BLaER1 (cell line): ENCODE results near the gene GFER.

Source experiments
- H3K27ac ChIP-seq: shearing (Covaris generic); formaldehyde crosslinking; 2 replicates; pipeline ENCODE4 v1.8.1; 2022
- H3K27me3 ChIP-seq: shearing (Covaris generic); formaldehyde crosslinking; 2 replicates; pipeline ENCODE4 v1.8.1; 2022
- H3K36me3 ChIP-seq: shearing (Covaris generic); formaldehyde crosslinking; 2 replicates; pipeline ENCODE4 v1.8.1; 2022
- H3K4me1 ChIP-seq: shearing (Covaris generic); formaldehyde crosslinking; 2 replicates; pipeline ENCODE4 v1.8.1; 2022
- H3K4me2 ChIP-seq: shearing (Covaris generic); formaldehyde crosslinking; 2 replicates; pipeline ENCODE4 v1.8.1; 2022
- H3K4me3 ChIP-seq: shearing (Covaris generic); formaldehyde crosslinking; 2 replicates; pipeline ENCODE4 v1.8.1; 2022
- H3K9ac ChIP-seq: shearing (Covaris generic); formaldehyde crosslinking; 2 replicates; pipeline ENCODE4 v1.8.1; 2022
- H3K9me3 ChIP-seq: shearing (Covaris generic); formaldehyde crosslinking; 2 replicates; pipeline ENCODE4 v1.8.1; 2022
- H4K20me1 ChIP-seq: shearing (Covaris generic); formaldehyde crosslinking; 2 replicates; pipeline ENCODE4 v1.8.1; 2022
- Cebpa-rat ChIP-seq: shearing (Covaris generic); IDR thresholded peaks from 2 replicates; pipeline ENCODE4 v1.8.1; 2022

GFER gene

DNA sequence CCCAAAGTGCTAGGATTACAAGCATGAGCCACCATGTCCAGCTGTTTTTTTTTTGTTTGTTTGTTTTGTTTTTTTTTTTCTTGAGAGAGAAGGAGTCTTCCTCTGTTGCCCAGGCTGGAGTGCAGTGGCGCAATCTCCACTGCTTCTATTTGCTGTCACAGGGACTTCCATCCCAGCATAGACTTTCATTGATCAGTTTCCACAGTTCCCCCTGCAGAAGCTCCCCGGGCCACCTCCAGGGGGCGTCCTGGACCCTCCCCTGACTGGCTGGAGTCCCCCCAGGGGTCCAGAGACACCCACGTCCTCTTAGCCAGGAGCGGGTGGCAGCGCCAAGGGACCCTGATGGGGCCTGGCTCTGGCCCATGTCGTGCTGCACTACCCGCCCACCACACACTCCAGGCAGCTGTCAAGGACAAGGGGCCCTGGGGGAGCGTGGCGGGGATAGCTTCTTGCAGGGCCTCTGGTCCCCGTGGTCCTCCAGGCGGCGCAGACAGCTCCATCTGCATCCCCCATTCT, 32.5 kb downstream of the GFER start:
- peak overlapping the region; percentile 33; the same call in 1 of the 2 replicates for H3K4me2 ChIP-seq
- no peaks in the 10 kb centered on the region for H3K36me3 ChIP-seq
- TF ChIP-seq Cebpa-rat = no peak
- no peak overlapping the region for H3K9ac ChIP-seq
- peaks cover 36% of the 10 kb centered on the region for H3K4me1 ChIP-seq
- no peak overlapping the region for H3K4me3 ChIP-seq
- no peak overlapping the region for H3K27ac ChIP-seq
- no peaks in the 10 kb centered on the region for H3K9me3 ChIP-seq
- H3K27me3 ChIP-seq = peaks cover 38% of the 10 kb centered on the region
- H4K20me1 ChIP-seq = 0 out of 2 replicates have a peak, but pooled peaks cover 6% of the 10 kb centered on the region

DNA sequence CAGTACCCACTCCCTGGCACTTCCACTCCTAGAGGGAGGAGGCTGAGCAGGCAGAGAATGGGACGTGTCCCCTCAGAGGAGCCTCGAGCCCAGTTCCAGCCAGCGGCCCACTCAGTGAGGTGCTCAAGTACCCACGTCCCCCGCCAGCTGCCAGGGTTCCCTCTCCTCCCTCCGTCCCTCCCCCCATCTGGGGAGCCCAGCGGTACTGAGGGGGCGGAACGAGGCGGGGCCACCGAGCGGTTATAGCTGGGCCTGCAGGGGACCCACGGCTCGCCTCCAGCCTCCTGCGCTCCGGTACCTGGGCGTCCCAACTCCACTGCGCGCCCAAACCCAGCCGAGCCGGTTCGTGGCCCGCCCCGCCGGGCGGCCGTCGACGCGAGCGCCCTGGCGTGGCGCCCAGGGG, 35.5 kb downstream of the GFER start, which contains the start of gene NPW:
Gene NPW (plus strand): TSS at position 268 of the 403 bp plus-strand sequence.
- Histone ChIP-seq H3K4me3 (peak within 1 kb of the TSS; percentile 60), H3K27ac (peak within 1 kb of the TSS; percentile 61; the same call in 1 of the 2 replicates), H3K27me3 (peaks cover 45% of the 10 kb centered on the region), H3K9ac (peak within 1 kb of the TSS; percentile 66), H4K20me1 (0 out of 2 replicates have a peak, but pooled peaks cover 6% of the 10 kb centered on the region), H3K4me1 (peaks cover 56% of the 10 kb centered on the region), H3K36me3 (no peaks in the 10 kb centered on the region), H3K9me3 (no peaks in the 10 kb centered on the region), H3K4me2 (peak within 1 kb of the TSS; percentile 75)
- no peak for TF ChIP-seq Cebpa-rat

DNA sequence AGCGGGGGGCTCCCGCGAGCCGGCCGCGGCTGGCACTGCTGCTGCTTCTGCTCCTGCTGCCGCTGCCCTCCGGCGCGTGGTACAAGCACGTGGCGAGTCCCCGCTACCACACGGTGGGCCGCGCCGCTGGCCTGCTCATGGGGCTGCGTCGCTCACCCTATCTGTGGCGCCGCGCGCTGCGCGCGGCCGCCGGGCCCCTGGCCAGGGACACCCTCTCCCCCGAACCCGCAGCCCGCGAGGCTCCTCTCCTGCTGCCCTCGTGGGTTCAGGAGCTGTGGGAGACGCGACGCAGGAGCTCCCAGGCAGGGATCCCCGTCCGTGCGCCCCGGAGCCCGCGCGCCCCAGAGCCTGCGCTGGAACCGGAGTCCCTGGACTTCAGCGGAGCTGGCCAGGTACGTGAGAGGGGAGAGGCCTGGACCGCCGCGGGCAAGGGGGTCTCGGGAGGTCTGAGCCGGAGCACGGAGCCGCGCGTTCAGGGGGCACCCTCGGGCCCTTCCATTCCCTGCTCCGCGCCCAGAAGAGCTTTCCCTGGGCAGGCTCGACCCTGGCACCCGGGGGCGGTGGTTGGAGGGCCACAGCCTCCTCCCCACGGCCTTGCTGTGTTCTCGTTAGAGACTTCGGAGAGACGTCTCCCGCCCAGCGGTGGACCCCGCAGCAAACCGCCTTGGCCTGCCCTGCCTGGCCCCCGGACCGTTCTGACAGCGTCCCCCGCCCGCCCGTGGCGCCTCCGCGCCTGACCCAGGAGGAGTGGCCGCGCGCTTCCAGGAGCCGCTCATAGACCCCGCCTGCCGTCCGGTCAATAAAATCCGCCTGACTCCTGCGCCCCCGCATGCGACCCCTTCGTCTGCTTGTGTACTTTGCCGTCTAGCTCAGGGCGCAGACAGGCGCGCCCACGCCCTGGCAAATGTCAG, 36.2 kb downstream of the GFER start:
- Histone ChIP-seq H3K9me3 (no peaks in the 10 kb centered on the region), H3K4me2 (peak overlapping the region; percentile 75), H3K9ac (peak overlapping the region; percentile 66), H3K36me3 (no peaks in the 10 kb centered on the region), H4K20me1 (0 out of 2 replicates have a peak, but pooled peaks cover 6% of the 10 kb centered on the region), H3K27me3 (peaks cover 49% of the 10 kb centered on the region), H3K27ac (peak overlapping the region; percentile 61; the same call in 1 of the 2 replicates), H3K4me1 (peaks cover 56% of the 10 kb centered on the region), H3K4me3 (peak overlapping the region; percentile 60)
- no peak for TF ChIP-seq Cebpa-rat

DNA sequence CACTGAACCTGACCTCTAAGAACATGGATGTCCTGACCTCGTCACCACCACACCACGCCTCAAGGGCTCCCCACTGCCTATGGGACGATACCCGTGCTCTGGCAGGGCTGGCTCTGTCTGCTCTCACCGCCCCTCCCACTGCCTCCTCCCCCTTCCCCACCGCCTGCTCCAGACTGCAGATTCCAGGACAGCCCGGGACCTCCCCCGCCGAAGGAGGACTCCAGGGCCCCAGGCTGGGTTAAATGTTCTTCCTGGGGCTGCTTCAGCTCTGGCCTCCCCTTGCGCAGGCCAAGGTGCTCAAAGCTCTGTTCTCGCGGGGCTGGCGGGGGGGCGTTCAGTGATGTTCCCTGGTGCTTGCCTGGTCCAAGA, 38.7 kb downstream of the GFER start:
- Histone ChIP-seq H3K4me1 (peaks cover 51% of the 10 kb centered on the region), H4K20me1 (peaks cover 9% of the 10 kb centered on the region), H3K27me3 (peaks cover 74% of the 10 kb centered on the region), H3K4me3 (peak overlapping the region; percentile 56), H3K9ac (peak overlapping the region; percentile 66; the same call in 1 of the 2 replicates), H3K9me3 (no peaks in the 10 kb centered on the region), H3K36me3 (no peaks in the 10 kb centered on the region), H3K27ac (no peak overlapping the region; the same call in 1 of the 2 replicates), H3K4me2 (peak overlapping the region; percentile 85)
- TF ChIP-seq Cebpa-rat = no peak

DNA sequence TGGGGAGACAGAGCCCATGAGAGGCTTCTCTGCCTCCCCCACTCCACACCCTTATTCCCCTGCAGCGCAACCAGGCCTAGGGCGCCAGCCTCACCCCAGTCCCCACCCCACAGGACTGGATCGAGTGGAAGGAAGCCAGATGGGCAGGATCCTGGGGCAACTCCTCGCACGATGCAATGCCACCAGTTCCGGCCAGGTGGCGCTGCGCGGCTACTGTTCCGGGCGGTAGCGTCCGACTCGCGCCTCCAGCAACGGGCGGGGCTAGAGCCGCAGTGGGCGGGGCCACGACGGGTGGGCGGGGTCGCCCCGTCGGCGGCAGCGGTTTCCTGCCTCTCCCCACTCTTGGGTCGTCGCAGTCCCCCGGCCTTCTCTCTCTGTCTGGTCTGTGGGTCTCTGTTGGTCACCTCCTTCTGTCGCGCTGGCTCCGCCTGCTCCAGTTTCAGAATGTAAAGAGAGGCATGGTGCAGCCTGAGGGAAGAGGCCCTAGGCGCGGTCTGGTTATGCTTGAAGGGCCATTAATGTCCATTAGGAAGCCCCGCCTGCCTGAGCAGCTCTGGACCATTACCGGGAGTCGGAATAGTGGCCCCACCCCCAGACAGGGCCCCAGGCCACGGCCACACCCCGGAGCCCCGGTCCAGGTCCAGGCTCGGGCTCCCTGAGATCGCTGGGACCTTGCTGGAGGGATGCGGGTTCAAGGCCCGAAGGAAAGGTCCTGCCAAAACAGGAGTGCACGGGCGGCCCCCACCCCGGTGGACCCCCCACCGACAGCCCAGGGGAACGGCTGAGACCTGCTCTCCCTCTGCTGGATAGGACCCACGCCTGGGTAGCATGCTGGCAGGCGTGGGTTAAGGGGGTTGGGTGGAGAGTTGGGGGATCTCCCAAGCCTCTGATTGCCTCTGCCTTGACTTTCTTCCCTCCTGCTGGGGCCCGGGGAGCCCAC, 39.4 kb downstream of the GFER start:
- TF ChIP-seq Cebpa-rat = no peak
- Histone ChIP-seq H3K4me3 (peak overlapping the region; percentile 56), H3K4me1 (peaks cover 58% of the 10 kb centered on the region), H3K4me2 (peak overlapping the region; percentile 85), H3K27me3 (peaks cover 74% of the 10 kb centered on the region), H3K9ac (peak overlapping the region; percentile 66; the same call in 1 of the 2 replicates), H4K20me1 (peaks cover 16% of the 10 kb centered on the region), H3K9me3 (no peaks in the 10 kb centered on the region), H3K27ac (peak overlapping the region; percentile 52; the same call in 1 of the 2 replicates), H3K36me3 (no peaks in the 10 kb centered on the region)

GRCh38 chr16:2024032-2024420, 40.0 kb downstream of the GFER start:
- no peaks in the 10 kb centered on the region for H3K36me3 ChIP-seq
- H3K4me3 ChIP-seq = no peak overlapping the region
- H3K4me2 ChIP-seq = peak overlapping the region; percentile 85
- H3K9ac ChIP-seq = no peak overlapping the region; the same call in 1 of the 2 replicates
- H4K20me1 ChIP-seq = peaks cover 21% of the 10 kb centered on the region
- H3K9me3 ChIP-seq = no peaks in the 10 kb centered on the region
- H3K27me3 ChIP-seq = peaks cover 73% of the 10 kb centered on the region
- no peak for TF ChIP-seq Cebpa-rat
- no peak overlapping the region for H3K27ac ChIP-seq
- H3K4me1 ChIP-seq = peaks cover 62% of the 10 kb centered on the region

DNA sequence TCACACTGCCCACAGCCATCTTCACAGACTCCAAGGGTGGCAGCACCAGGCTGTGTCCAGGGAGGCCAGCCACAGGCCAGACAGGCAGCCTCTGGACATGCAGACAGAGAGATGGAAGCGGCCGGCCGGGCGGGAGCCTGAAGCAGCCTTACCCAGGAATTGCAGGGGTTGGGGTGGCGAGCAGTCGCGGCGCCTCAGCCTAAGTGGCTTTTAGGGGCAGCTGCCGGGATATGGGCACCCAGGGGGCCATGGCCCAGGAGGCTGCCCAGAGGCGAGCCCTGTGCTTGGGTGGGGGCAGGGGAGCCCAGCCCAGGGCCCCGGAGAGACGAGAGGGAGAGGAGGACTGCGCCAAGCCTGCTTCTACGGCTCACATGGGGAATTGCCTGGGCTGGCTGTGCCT, 41.3 kb downstream of the GFER start:
- no peak overlapping the region for H3K27ac ChIP-seq
- no peak overlapping the region for H3K9ac ChIP-seq
- TF ChIP-seq Cebpa-rat = no peak
- H3K27me3 ChIP-seq = peaks cover 61% of the 10 kb centered on the region
- peaks cover 6% of the 10 kb centered on the region for H3K36me3 ChIP-seq
- no peak overlapping the region for H3K4me3 ChIP-seq
- H4K20me1 ChIP-seq = peaks cover 18% of the 10 kb centered on the region
- peaks cover 56% of the 10 kb centered on the region for H3K4me1 ChIP-seq
- no peaks in the 10 kb centered on the region for H3K9me3 ChIP-seq
- no peak overlapping the region for H3K4me2 ChIP-seq

DNA sequence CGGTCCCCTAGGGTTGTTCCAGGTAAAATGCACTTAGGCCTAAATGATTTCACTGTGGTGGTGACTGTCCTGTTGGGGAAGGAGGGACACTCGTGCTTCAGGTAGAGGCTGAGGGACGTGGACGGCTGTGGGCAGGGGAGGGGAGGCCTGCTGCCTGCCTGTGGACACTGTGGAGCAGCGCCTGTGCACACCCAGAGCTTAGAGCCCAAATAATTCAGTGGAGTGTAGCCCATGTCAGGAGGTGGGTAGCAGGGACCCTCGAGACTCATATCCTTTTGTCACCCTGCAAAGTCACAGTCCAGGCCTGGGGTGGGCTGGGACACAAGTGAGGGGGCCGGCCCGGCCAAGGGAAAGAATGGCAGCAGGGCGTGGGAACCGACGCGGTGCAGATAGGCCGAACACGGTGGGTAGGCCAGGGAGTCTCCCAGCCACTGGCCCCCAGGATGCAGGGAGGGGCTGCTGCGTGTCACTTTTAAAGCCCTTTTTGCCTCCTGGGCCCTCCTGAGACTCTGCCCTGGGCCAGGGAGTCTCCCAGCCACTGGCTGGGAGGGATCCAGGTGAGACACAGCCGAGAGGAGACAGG, 42.0 kb downstream of the GFER start:
- peaks cover 7% of the 10 kb centered on the region for H3K36me3 ChIP-seq
- H3K9me3 ChIP-seq = no peaks in the 10 kb centered on the region
- H3K4me1 ChIP-seq = peaks cover 56% of the 10 kb centered on the region
- H4K20me1 ChIP-seq = peaks cover 18% of the 10 kb centered on the region
- H3K4me2 ChIP-seq = peak overlapping the region; percentile 96
- H3K9ac ChIP-seq = no peak overlapping the region
- no peak for TF ChIP-seq Cebpa-rat
- H3K27me3 ChIP-seq = peaks cover 54% of the 10 kb centered on the region
- no peak overlapping the region for H3K4me3 ChIP-seq
- H3K27ac ChIP-seq = no peak overlapping the region
